HEK293T (cell line): ENCODE data around the gene ROPN1B.

ENCODE experiments used
- CTCF ChIA-PET: fragments of 350-600 bp; formaldehyde crosslinking; extraction: SDS; loops from one replicate; lab custom pipeline; 2021; ENCODE audit warnings: antibody characterized with exemption, inconsistent platforms; lab: Yijun Ruan, JAX
- POLR2A ChIA-PET: fragments of 350-600 bp; formaldehyde crosslinking; extraction: SDS; loops from one replicate; lab custom pipeline; 2020; ENCODE audit warnings: antibody characterized with exemption, inconsistent platforms; lab: Yijun Ruan, JAX
- DNase-seq: peaks from one replicate; pipeline ENCODE4 v3.0.0; 2012; ENCODE audit warnings: mixed read lengths; ENCODE audit errors: extremely low spot score
- ARNT ChIP-seq: fragments of 450-650 bp; IDR thresholded peaks from 2 replicates; pipeline ENCODE4 v1.6.1; 2017; ENCODE audit warnings: mild to moderate bottlenecking
- BHLHE40 ChIP-seq: fragments of 450-650 bp; IDR thresholded peaks from 2 replicates; pipeline ENCODE4 v1.6.1; 2016; ENCODE audit warnings: mild to moderate bottlenecking, moderate library complexity, borderline replicate concordance
- CTBP1 ChIP-seq: fragments of 450-650 bp; IDR thresholded peaks from 2 replicates; pipeline ENCODE4 v1.6.1; 2016; ENCODE audit warnings: borderline replicate concordance
- ELF4 ChIP-seq: fragments of 450-650 bp; IDR thresholded peaks from 2 replicates; pipeline ENCODE4 v1.6.1; 2017; ENCODE audit warnings: antibody characterized with exemption
- FOXA1 ChIP-seq: fragments of 450-650 bp; IDR thresholded peaks from 2 replicates; pipeline ENCODE4 v1.6.1; 2016; ENCODE audit warnings: mild to moderate bottlenecking
- FOXK2 ChIP-seq: fragments of 450-650 bp; IDR thresholded peaks from 2 replicates; pipeline ENCODE4 v1.6.1; 2016; ENCODE audit warnings: mild to moderate bottlenecking
- FOXM1 ChIP-seq: fragments of 450-650 bp; IDR thresholded peaks from 2 replicates; pipeline ENCODE4 v1.6.1; 2017; ENCODE audit warnings: mild to moderate bottlenecking, borderline replicate concordance
- HDGF ChIP-seq: fragments of 450-650 bp; IDR thresholded peaks from 2 replicates; pipeline ENCODE4 v1.6.1; 2017; ENCODE audit warnings: antibody characterized with exemption, borderline replicate concordance
- L3MBTL2 ChIP-seq: fragments of 450-650 bp; conservative IDR thresholded peaks from 2 replicates; pipeline ENCODE4 v1.6.1; 2016; ENCODE audit warnings: mild to moderate bottlenecking
- LEF1 ChIP-seq: fragments of 450-650 bp; IDR thresholded peaks from 2 replicates; pipeline ENCODE4 v1.6.1; 2017; ENCODE audit warnings: mild to moderate bottlenecking, borderline replicate concordance
- NFRKB ChIP-seq: fragments of 450-650 bp; IDR thresholded peaks from 2 replicates; pipeline ENCODE4 v1.6.1; 2016; ENCODE audit warnings: mild to moderate bottlenecking, moderate library complexity
- PKNOX1 ChIP-seq: fragments of 450-650 bp; IDR thresholded peaks from 2 replicates; pipeline ENCODE4 v1.6.1; 2016
- SP1 ChIP-seq: fragments of 450-650 bp; IDR thresholded peaks from 2 replicates; pipeline ENCODE4 v1.6.1; 2017
- SUZ12 ChIP-seq: fragments of 450-650 bp; IDR thresholded peaks from 2 replicates; pipeline ENCODE4 v1.6.1; 2016; ENCODE audit warnings: mild to moderate bottlenecking
- TARDBP ChIP-seq: fragments of 450-650 bp; IDR thresholded peaks from 2 replicates; pipeline ENCODE4 v1.6.1; 2016
- ZNF384 ChIP-seq: fragments of 450-650 bp; IDR thresholded peaks from 2 replicates; pipeline ENCODE4 v1.6.1; 2016

The ROPN1B gene

DNA sequence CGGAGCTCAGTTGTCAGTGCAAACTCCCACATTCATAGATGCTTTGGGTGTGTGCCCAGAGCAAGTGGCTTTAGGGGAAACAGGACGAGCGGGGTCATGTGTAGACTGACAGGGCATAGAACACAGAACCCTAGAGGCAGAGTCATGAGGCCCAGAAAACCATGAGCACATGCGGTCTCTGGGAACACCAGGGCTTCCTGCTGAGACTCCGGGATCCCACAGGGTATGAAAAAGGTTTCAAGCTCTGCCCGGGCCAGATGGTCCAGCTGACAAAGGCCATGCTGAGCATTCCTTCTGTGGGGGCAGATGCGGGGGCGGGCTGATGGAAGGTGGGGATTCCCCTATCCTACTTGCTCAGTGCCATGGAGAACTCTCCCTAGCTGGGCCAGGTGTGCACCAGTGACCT lies 44.8 kb downstream of the ROPN1B start:
- no peak for DNase-seq
- ChIA-PET CTCF (no interaction called here), POLR2A (no interaction called here)
- TF ChIP-seq SP1 (no peak), SUZ12 (no peak), ARNT (no peak), HDGF (no peak), NFRKB (no peak), CTBP1 (no peak), LEF1 (no peak), FOXM1 (no peak)

GRCh38 chr3:126014252-126014651 lies 45.3 kb downstream of the ROPN1B start:
- TF ChIP-seq ARNT (no peak), SP1 (no peak), PKNOX1 (no peak), FOXM1 (no peak), SUZ12 (no peak), L3MBTL2 (no peak), LEF1 (no peak), CTBP1 (no peak), FOXK2 (no peak), FOXA1 (no peak), NFRKB (no peak), HDGF (no peak), BHLHE40 (no peak), ZNF384 (no peak), TARDBP (no peak), ELF4 (no peak)
- CTCF ChIA-PET: no interaction called here
- no peak for DNase-seq
- POLR2A ChIA-PET: no interaction called here

- CTCF ChIA-PET: no interaction called here
- no peak for DNase-seq
- TF ChIP-seq BHLHE40: no peak
- no peak for TF ChIP-seq L3MBTL2
- no peak for TF ChIP-seq PKNOX1
- no peak for TF ChIP-seq ELF4
- no peak for TF ChIP-seq ARNT
- no peak for TF ChIP-seq FOXA1
- POLR2A ChIA-PET: no interaction called here
These were observed 46.1 kb downstream of the ROPN1B start for GRCh38 chr3:126015075-126015474.

DNA sequence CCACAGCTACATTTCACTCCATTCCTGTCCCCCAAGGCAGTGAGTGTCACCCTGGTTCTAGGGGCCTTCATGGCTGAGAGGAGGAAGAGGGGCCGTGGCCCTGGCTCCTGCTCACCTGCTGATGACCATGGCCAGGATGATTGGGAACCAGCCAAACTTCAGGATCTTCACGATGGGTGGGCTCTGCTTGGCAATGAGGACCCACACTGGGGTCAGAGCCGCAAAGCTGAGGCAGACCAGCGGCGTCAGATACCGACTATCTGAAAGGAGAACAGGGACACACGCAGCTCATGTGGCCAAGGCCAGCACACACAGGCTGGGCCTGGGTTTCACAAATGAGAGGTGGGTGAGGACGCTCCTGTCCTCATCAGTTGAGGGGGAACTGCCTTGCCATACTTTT lies 47.6 kb downstream of the ROPN1B start:
- TF ChIP-seq FOXA1: no peak
- TF ChIP-seq SP1: no peak
- no peak for TF ChIP-seq ARNT
- no peak for TF ChIP-seq SUZ12
- no peak for TF ChIP-seq FOXM1
- TF ChIP-seq HDGF: no peak
- TF ChIP-seq PKNOX1: no peak
- no peak for TF ChIP-seq L3MBTL2
- no peak for TF ChIP-seq ELF4
- no peak for TF ChIP-seq BHLHE40
- DNase-seq: no peak
- ChIA-PET POLR2A (no interaction called here), CTCF (interaction anchor here (0.6 kb wide), 1 partner anchor 121 kb away, joined by 3 read pairs; no protein-coding TSS in a partner anchor)

GRCh38 chr3:126017362-126017761 lies 48.4 kb downstream of the ROPN1B start:
- ChIA-PET POLR2A (no interaction called here), CTCF (no interaction called here)
- TF ChIP-seq NFRKB (no peak), TARDBP (no peak), SUZ12 (no peak), ARNT (no peak), ZNF384 (no peak)
- no peak for DNase-seq

GRCh38 chr3:126018545-126018944 lies 49.6 kb downstream of the ROPN1B start:
- no peak for DNase-seq
- POLR2A ChIA-PET: no interaction called here
- no peak for TF ChIP-seq FOXM1
- TF ChIP-seq L3MBTL2: no peak
- CTCF ChIA-PET: no interaction called here

- ChIA-PET POLR2A (no interaction called here), CTCF (no interaction called here)
- DNase-seq: no peak
- no peak for TF ChIP-seq L3MBTL2
- no peak for TF ChIP-seq FOXM1
- TF ChIP-seq HDGF: no peak
- no peak for TF ChIP-seq FOXK2
- TF ChIP-seq CTBP1: no peak
- no peak for TF ChIP-seq FOXA1
- TF ChIP-seq PKNOX1: no peak
- TF ChIP-seq LEF1: no peak
- TF ChIP-seq NFRKB: no peak
- no peak for TF ChIP-seq BHLHE40
- TF ChIP-seq ELF4: no peak
- TF ChIP-seq ZNF384: no peak
- no peak for TF ChIP-seq TARDBP
- no peak for TF ChIP-seq SUZ12
- TF ChIP-seq SP1: no peak
- TF ChIP-seq ARNT: no peak
These were observed 50.0 kb downstream of the ROPN1B start for GRCh38 chr3:126018995-126019394.
